Vagina (tissue), 2 donors: ENCODE data around the gene RNF114. TPM values are rescaled to one million over a fixed set of nuclear protein-coding genes. Genes with fewer than 3 reads are reported as not detected.

ENCODE experiments used
- DNase-seq, 2 donors: peaks; one replicate each; pipeline ENCODE4 v3.0.0-alpha.2; 2017; ENCODE audit errors: extremely low spot score in 2 of 2
- H3K27ac ChIP-seq: fragments of 200-600 bp; sonication (generic); one replicate; pipeline ENCODE4 v1.5.1; 2019
- H3K27me3 ChIP-seq: fragments of 200-600 bp; sonication (generic); one replicate; pipeline ENCODE4 v1.5.1; 2019
- H3K36me3 ChIP-seq, 2 donors: fragments of 200-600 bp; sonication (generic); one replicate each; pipeline ENCODE4 v1.5.1; 2017 to 2019
- H3K4me1 ChIP-seq: fragments of 200-600 bp; sonication (generic); one replicate; pipeline ENCODE4 v1.5.1; 2019
- H3K4me3 ChIP-seq, 2 donors: fragments of 200-600 bp; sonication (generic); 1 replicate in 1 of 2; 2 replicates in 1 of 2; pipeline ENCODE4 v1.5.1; 2016 to 2019
- H3K9me3 ChIP-seq: fragments of 200-600 bp; sonication (generic); one replicate; pipeline ENCODE4 v1.5.1; 2019
- POLR2A ChIP-seq, 2 donors: fragments of 450-650 bp; IDR thresholded peaks; one replicate each; pipeline ENCODE4 v1.6.1; 2017; ENCODE audit warnings: antibody characterized with exemption in 2 of 2, mild to moderate bottlenecking in 2 of 2, moderate library complexity in 2 of 2
- POLR2AphosphoS5 ChIP-seq, 2 donors: sonication (generic); formaldehyde crosslinking; IDR thresholded peaks; one replicate each; pipeline ENCODE4 v1.9.0; 2017; ENCODE audit warnings: antibody characterized with exemption in 2 of 2, mild to moderate bottlenecking in 2 of 2, low read depth in 1 of 2; ENCODE audit not compliant: insufficient read depth in 1 of 2
- intact Hi-C: fragments of 100-400 bp; cut with DNase I; formaldehyde crosslinking; loops from one replicate; pipeline ENCODE4 v1.15.1; 2023
- total RNA-seq: library from RNA; depleted of rRNA; stranded (reverse); fragments of >200 nt; gene quantifications from one replicate; pipeline ENCODE4 v1.2.3, GENCODE V29; 2016
- TF ChIP-seq, protein P1 (sequence below), 3 experiments: fragments of 450-650 bp in 2 of 3; fragments of 200-600 bp in 1 of 3; sonication (generic) in 1 of 3; IDR thresholded peaks; one replicate each; pipeline ENCODE4 v1.5.1; 2017 to 2019; ENCODE audit warnings: antibody characterized with exemption in 3 of 3, mild to moderate bottlenecking in 2 of 3, moderate library complexity in 2 of 3

RNF114 gene
- total RNA-seq, 1 donor from 2014 or later = 153 TPM

DNA sequence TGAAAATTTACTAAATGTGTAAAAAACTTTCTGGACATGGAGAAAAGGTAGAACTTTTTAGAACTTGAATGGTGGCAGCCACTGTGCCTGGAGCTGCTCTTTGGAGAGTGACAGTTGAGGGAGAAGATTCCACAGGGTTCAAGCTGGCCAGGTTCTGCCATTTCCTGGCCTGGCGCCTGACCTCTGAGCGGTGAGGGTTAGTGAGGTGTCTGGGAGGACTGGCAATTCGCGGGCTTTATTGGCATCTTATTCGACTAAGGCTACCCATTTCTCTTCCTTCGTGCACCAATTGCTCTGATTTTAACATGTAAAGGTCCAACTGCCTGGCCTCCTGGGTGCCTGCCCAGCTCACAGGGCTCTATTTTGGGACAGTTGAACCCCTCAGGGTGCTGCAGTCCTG lies 49.0 kb downstream of the RNF114 start:
- H3K27ac ChIP-seq = no peak overlapping the region
- peaks cover 71% of the 10 kb centered on the region for H3K4me1 ChIP-seq
- intact Hi-C loops = loop anchor here (5.0 kb wide), 1 partner anchor 42 kb away; no protein-coding TSS in a partner anchor
- no peaks in the 10 kb centered on the region for H3K9me3 ChIP-seq
- no peak for DNase-seq
- H3K4me3 ChIP-seq = peak overlapping the region; percentile 44 to 55
- TF ChIP-seq, protein P1, sequence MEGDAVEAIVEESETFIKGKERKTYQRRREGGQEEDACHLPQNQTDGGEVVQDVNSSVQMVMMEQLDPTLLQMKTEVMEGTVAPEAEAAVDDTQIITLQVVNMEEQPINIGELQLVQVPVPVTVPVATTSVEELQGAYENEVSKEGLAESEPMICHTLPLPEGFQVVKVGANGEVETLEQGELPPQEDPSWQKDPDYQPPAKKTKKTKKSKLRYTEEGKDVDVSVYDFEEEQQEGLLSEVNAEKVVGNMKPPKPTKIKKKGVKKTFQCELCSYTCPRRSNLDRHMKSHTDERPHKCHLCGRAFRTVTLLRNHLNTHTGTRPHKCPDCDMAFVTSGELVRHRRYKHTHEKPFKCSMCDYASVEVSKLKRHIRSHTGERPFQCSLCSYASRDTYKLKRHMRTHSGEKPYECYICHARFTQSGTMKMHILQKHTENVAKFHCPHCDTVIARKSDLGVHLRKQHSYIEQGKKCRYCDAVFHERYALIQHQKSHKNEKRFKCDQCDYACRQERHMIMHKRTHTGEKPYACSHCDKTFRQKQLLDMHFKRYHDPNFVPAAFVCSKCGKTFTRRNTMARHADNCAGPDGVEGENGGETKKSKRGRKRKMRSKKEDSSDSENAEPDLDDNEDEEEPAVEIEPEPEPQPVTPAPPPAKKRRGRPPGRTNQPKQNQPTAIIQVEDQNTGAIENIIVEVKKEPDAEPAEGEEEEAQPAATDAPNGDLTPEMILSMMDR (IDR thresholded peaks at IDR 0.05) = no peak
- TF ChIP-seq POLR2AphosphoS5 (IDR thresholded peaks at IDR 0.05; ENCODE audit: insufficient read depth in 1 of 2, low read depth in 1 of 2) = no peak
- no peak for TF ChIP-seq POLR2A (IDR thresholded peaks at IDR 0.05)
- no peaks in the 10 kb centered on the region for H3K36me3 ChIP-seq
- H3K27me3 ChIP-seq = no peaks in the 10 kb centered on the region

DNA sequence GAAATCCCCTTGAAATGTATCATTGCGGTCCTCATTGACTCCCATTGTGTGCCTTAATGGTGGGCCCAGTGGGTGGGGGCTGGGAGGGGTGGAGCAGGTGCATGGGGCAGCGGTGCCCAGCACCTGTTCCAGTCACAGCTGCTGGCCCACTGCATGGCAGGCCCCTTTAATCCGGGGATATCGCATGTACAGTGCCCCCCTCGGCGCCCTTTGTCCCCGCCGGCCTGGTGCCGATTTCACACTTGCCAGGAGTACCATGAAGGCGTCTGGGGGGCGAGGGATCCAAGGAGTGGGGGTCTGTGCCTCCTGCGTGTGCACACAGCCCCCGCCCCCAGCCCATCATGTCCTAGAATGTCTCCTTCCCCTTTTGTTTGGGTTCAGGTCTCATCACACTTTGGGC lies 49.4 kb downstream of the RNF114 start:
- Histone ChIP-seq H3K4me1 (peaks cover 76% of the 10 kb centered on the region), H3K9me3 (no peaks in the 10 kb centered on the region), H3K4me3 (peak overlapping the region; percentile 44 to 55), H3K27ac (peak overlapping the region; percentile 10), H3K36me3 (no peaks in the 10 kb centered on the region), H3K27me3 (no peaks in the 10 kb centered on the region)
- intact Hi-C loops = loop anchor here (5.0 kb wide), 1 partner anchor 42 kb away; no protein-coding TSS in a partner anchor
- DNase-seq = no peak
- TF ChIP-seq, protein P1 (IDR thresholded peaks at IDR 0.05) = no peak
- TF ChIP-seq POLR2AphosphoS5 (IDR thresholded peaks at IDR 0.05; ENCODE audit: insufficient read depth in 1 of 2, low read depth in 1 of 2) = no peak
- TF ChIP-seq POLR2A (IDR thresholded peaks at IDR 0.05) = no peak

DNA sequence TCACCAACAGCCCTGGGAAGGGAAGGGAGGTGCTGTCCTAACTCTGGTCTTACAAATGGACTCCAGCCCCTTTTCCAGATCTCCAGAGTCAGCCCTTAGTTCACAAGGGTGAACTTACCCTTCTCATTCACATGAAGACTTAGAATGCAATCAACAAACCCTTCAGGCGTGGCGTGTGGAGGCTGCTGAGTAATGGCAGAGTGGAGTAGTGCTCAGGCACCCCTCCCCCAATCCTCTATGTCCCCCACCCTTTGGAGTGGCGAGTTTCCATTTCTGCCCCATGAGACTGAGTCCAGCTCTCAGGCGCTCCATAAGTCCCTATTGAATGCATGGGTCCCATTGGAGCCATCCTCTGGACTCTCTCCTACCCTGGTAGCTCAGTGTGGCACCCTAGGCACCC lies 49.9 kb downstream of the RNF114 start:
- H3K4me3 ChIP-seq = peak overlapping the region; percentile 44 to 55
- intact Hi-C loops = loop anchor here (5.0 kb wide), 1 partner anchor 41 kb away; no protein-coding TSS in a partner anchor

DNA sequence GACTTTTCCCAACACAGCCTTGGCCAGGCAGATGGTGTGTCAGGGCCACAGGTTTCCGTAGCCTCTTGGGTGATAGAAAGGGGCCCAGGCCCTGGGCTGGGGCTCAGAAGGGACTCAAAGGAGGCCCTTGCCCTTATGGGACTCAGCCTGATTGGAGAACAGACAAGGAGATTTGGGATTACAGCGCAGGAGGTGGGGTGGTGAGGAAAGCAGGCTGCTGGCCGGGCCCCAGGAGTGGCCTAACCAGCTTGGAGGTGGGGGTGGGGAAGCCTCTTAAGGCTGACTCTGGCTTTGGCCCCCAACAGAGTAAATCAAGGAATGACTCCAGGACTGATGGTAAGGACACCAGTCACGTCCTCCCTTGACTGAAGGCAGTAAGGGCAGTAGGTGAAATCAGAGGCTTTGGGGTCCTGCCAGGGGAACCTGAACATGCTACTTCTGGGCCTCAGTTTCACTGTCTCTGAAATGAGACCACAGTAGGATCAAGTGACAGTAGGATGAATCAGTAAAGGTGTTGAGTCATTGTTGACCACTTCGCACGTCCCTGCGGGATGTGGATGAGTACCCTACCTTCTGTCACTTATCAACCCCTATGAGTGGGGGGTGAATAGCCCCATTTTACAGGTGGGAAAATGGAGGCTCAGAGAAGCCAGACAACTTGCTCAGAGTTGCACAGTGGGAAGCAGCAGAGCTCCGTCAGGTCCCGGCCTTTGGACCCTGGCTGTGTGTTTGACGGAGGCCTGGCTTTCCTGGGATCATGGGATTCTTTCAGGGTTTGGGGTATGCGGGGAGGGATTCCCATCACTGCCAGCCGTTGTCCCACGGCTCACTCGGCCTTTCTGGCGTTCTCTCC lies 51.0 kb downstream of the RNF114 start:
- Histone ChIP-seq H3K36me3 (no peaks in the 10 kb centered on the region), H3K27ac (peak overlapping the region; percentile 57), H3K4me3 (no peak overlapping the region), H3K27me3 (no peaks in the 10 kb centered on the region), H3K4me1 (peaks cover 73% of the 10 kb centered on the region), H3K9me3 (no peaks in the 10 kb centered on the region)
- DNase-seq = no peak
- intact Hi-C loops = loop anchor here (5.0 kb wide), 1 partner anchor 40 kb away; no protein-coding TSS in a partner anchor
- TF ChIP-seq POLR2AphosphoS5 (IDR thresholded peaks at IDR 0.05; ENCODE audit: insufficient read depth in 1 of 2, low read depth in 1 of 2) (no peak), POLR2A (IDR thresholded peaks at IDR 0.05) (no peak)
- TF ChIP-seq, protein P1 (IDR thresholded peaks at IDR 0.05) = no peak

More for the DNA sequence above, 49.9 kb downstream of the RNF114 start:
- TF ChIP-seq, protein P1 (IDR thresholded peaks at IDR 0.05) = no peak
- TF ChIP-seq POLR2A (IDR thresholded peaks at IDR 0.05) (no peak), POLR2AphosphoS5 (IDR thresholded peaks at IDR 0.05; ENCODE audit: insufficient read depth in 1 of 2, low read depth in 1 of 2) (no peak)
- Histone ChIP-seq H3K27ac (peak overlapping the region; percentile 10), H3K36me3 (no peaks in the 10 kb centered on the region), H3K27me3 (no peaks in the 10 kb centered on the region), H3K4me1 (peaks cover 77% of the 10 kb centered on the region), H3K9me3 (no peaks in the 10 kb centered on the region)
- DNase-seq = no peak
